Thymus (tissue), 11 donors: ENCODE data around the gene ACRV1. TPM values are rescaled to one million over a fixed set of nuclear protein-coding genes. Genes with fewer than 3 reads are reported as not detected.
A peak's percentile ranks its signal among the peaks of the same experiment; 100 is the strongest.

Experiments
- DNase-seq, 9 donors: peaks; one replicate each; pipeline ENCODE4 v3.0.0-alpha.2; 2013; ENCODE audit warnings: low spot score in 9 of 9, low read depth in 6 of 9, missing footprints in 1 of 9
- H3K27ac ChIP-seq, 2 donors: one replicate each; pipeline ENCODE4 v1.5.1; 2013; ENCODE audit warnings: control low read depth in 1 of 2, low read depth in 1 of 2, low read length in 1 of 2, mild to moderate bottlenecking in 1 of 2, moderate library complexity in 1 of 2
- H3K27me3 ChIP-seq, 2 donors: one replicate each; pipeline ENCODE4 v1.5.1; 2013; ENCODE audit warnings: low read length in 1 of 2; ENCODE audit not compliant: control insufficient read depth in 2 of 2, insufficient read depth in 1 of 2
- H3K36me3 ChIP-seq, 2 donors: one replicate each; pipeline ENCODE4 v1.5.1; 2013; ENCODE audit warnings: low read length in 1 of 2, mild to moderate bottlenecking in 1 of 2, moderate library complexity in 1 of 2; ENCODE audit not compliant: control insufficient read depth in 2 of 2, insufficient read depth in 2 of 2
- H3K4me1 ChIP-seq, 2 donors: one replicate each; pipeline ENCODE4 v1.5.1; 2013; ENCODE audit warnings: low read length in 2 of 2; ENCODE audit not compliant: control insufficient read depth in 2 of 2, insufficient read depth in 2 of 2
- H3K4me3 ChIP-seq, 2 donors: one replicate each; pipeline ENCODE4 v1.5.1; 2013; ENCODE audit warnings: low read length in 2 of 2, control low read depth in 1 of 2, mild to moderate bottlenecking in 1 of 2
- H3K9me3 ChIP-seq, 2 donors: one replicate each; pipeline ENCODE4 v1.5.1; 2013; ENCODE audit warnings: low read length in 1 of 2, mild to moderate bottlenecking in 1 of 2; ENCODE audit not compliant: control insufficient read depth in 2 of 2, insufficient read depth in 1 of 2
- WGBS: extraction: QIAGEN DNeasy Blood & Tissue Kit; methylation state at CpG from one replicate; pipeline ENCODE4 v1.1.7; 2013; 5-methylcytosine and 5-hydroxymethylcytosine counted together
- polyA plus RNA-seq: library from polyadenylated mRNA; stranded (reverse); fragments of 200-250 nt; gene quantifications from one replicate; pipeline ENCODE4 v1.2.3, GENCODE V29; 2013
- total RNA-seq: library from RNA; stranded (reverse); fragments of 120-200 nt; gene quantifications from one replicate; pipeline ENCODE4 v1.2.4, GENCODE V29; 2013
- donor health status: healthy.

The ACRV1 gene
- total and polyA plus RNA-seq, 2 donors = 0.09 TPM; not detected in 1

- Histone ChIP-seq H3K4me3 (no peak overlapping the region), H3K4me1 (no peaks in the 10 kb centered on the region), H3K27me3 (no peaks in the 10 kb centered on the region), H3K9me3 (no peaks in the 10 kb centered on the region), H3K27ac (no peak overlapping the region), H3K36me3 (peaks cover 7 to 13% of the 10 kb centered on the region in 2 donors)
- DNase-seq = no peak
- WGBS = 96% methylated on average over 1 of the region's 1 CpG
These were observed 10.5 kb downstream of the ACRV1 start for GRCh38 chr11:125670172-125670571.

GRCh38 chr11:125667151-125667550 is 13.5 kb downstream of the ACRV1 start:
- Histone ChIP-seq H3K27me3 (no peaks in the 10 kb centered on the region), H3K4me1 (no peaks in the 10 kb centered on the region), H3K4me3 (no peak overlapping the region), H3K36me3 (peaks cover 3 to 12% of the 10 kb centered on the region in 2 donors), H3K9me3 (no peaks in the 10 kb centered on the region), H3K27ac (no peak overlapping the region)
- 99% methylated on average over 2 of the region's 2 CpGs for WGBS
- no peak for DNase-seq

- DNase-seq = no peak
- Histone ChIP-seq H3K4me1 (no peaks in the 10 kb centered on the region), H3K4me3 (no peak overlapping the region), H3K27ac (no peak overlapping the region), H3K27me3 (no peaks in the 10 kb centered on the region), H3K36me3 (peaks cover 3 to 15% of the 10 kb centered on the region in 2 donors), H3K9me3 (no peaks in the 10 kb centered on the region)
- 98% methylated on average over 3 of the region's 3 CpGs for WGBS
These were observed 16.7 kb downstream of the ACRV1 start for GRCh38 chr11:125663910-125664309.

- DNase-seq = no peak
- H3K4me1 ChIP-seq = no peaks in the 10 kb centered on the region
- H3K4me3 ChIP-seq = no peak overlapping the region
- peaks cover 3 to 15% of the 10 kb centered on the region in 2 donors for H3K36me3 ChIP-seq
- H3K9me3 ChIP-seq = no peaks in the 10 kb centered on the region
- no peak overlapping the region for H3K27ac ChIP-seq
- no peaks in the 10 kb centered on the region for H3K27me3 ChIP-seq
- 95% methylated on average over 2 of the region's 2 CpGs for WGBS
These were observed 18.0 kb downstream of the ACRV1 start for GRCh38 chr11:125662689-125663088.

GRCh38 chr11:125649465-125650166 is 31.0 kb downstream of the ACRV1 start:
- Histone ChIP-seq H3K4me3 (no peak overlapping the region), H3K36me3 (peaks cover 14 to 35% of the 10 kb centered on the region in 2 donors), H3K27me3 (no peaks in the 10 kb centered on the region), H3K9me3 (peaks cover 1 to 5% of the 10 kb centered on the region in 2 donors), H3K4me1 (no peaks in the 10 kb centered on the region), H3K27ac (no peak overlapping the region)
- DNase-seq = peak in 1 of 9 donors; percentile 1
- WGBS = 77% methylated on average over 6 of the region's 6 CpGs

GRCh38 chr11:125645871-125646270 is 34.8 kb downstream of the ACRV1 start:
- no peak overlapping the region for H3K4me3 ChIP-seq

GRCh38 chr11:125638315-125638714 is 42.3 kb downstream of the ACRV1 start:
- Histone ChIP-seq H3K36me3 (peaks cover 5 to 42% of the 10 kb centered on the region in 2 donors), H3K4me1 (no peaks in the 10 kb centered on the region), H3K27me3 (no peaks in the 10 kb centered on the region), H3K9me3 (no peaks in the 10 kb centered on the region), H3K27ac (no peak overlapping the region), H3K4me3 (no peak overlapping the region)
- WGBS = 98% methylated on average over 1 of the region's 1 CpG
- no peak for DNase-seq

More at GRCh38 chr11:125645871-125646270, 34.8 kb downstream of the ACRV1 start:
- peaks cover 14 to 49% of the 10 kb centered on the region in 2 donors for H3K36me3 ChIP-seq
- H3K27me3 ChIP-seq = no peaks in the 10 kb centered on the region
- DNase-seq = no peak
- H3K4me1 ChIP-seq = no peaks in the 10 kb centered on the region
- peaks cover 1 to 5% of the 10 kb centered on the region in 2 donors for H3K9me3 ChIP-seq
- 97% methylated on average over 3 of the region's 3 CpGs for WGBS
- H3K27ac ChIP-seq = no peak overlapping the region

- peaks cover 5 to 45% of the 10 kb centered on the region in 2 donors for H3K36me3 ChIP-seq
- no peak overlapping the region for H3K4me3 ChIP-seq
- no peak overlapping the region for H3K27ac ChIP-seq
- no peak for DNase-seq
- WGBS = 96% methylated on average over 3 of the region's 3 CpGs
- no peaks in the 10 kb centered on the region for H3K27me3 ChIP-seq
- H3K4me1 ChIP-seq = no peaks in the 10 kb centered on the region
- H3K9me3 ChIP-seq = no peaks in the 10 kb centered on the region
These were observed 42.8 kb downstream of the ACRV1 start for GRCh38 chr11:125637840-125638239.

- Histone ChIP-seq H3K9me3 (no peaks in the 10 kb centered on the region), H3K4me1 (peaks cover 9 to 16% of the 10 kb centered on the region in 2 donors), H3K27me3 (no peaks in the 10 kb centered on the region), H3K27ac (no peak overlapping the region), H3K36me3 (peaks cover 3 to 10% of the 10 kb centered on the region in 2 donors), H3K4me3 (no peak overlapping the region)
- no peak for DNase-seq
- WGBS = 80% methylated on average over 7 of the region's 7 CpGs
These were observed 53.3 kb downstream of the ACRV1 start for GRCh38 chr11:125627236-125627910.
